Loucy (cell line): ENCODE measurements around the gene XG.

Experiments
- CTCF ChIP-seq: fragments of 200-600 bp; sonication (generic); conservative IDR thresholded peaks from 2 replicates; pipeline ENCODE4 v1.5.1; 2014; ENCODE audit warnings: mild to moderate bottlenecking, antibody characterized with exemption, low read length
- EZH2phosphoT487 ChIP-seq: fragments of 200-600 bp; IDR thresholded peaks from 2 replicates; pipeline ENCODE4 v1.6.1; 2018; ENCODE audit warnings: antibody characterized with exemption, mild to moderate bottlenecking, moderate library complexity, borderline replicate concordance

- no peak for TF ChIP-seq CTCF
- TF ChIP-seq EZH2phosphoT487, result no peak
Observed at GRCh38 chrX:2748815-2749188, 3.0 kb upstream of the XG start.
